Uterus (tissue), 2 donors: ENCODE measurements around the gene TLX3.

Experiments
- CTCF ChIP-seq, 4 experiments: fragments of 200-600 bp in 2 of 4; fragments of 450-650 bp in 2 of 4; sonication (generic) in 2 of 4; IDR thresholded peaks; one replicate each; pipeline ENCODE4 v1.5.1; 2016 to 2019; ENCODE audit warnings: antibody characterized with exemption in 4 of 4, mild to moderate bottlenecking in 2 of 4, moderate library complexity in 1 of 4
- POLR2A ChIP-seq, 2 donors: fragments of 450-650 bp; IDR thresholded peaks; one replicate each; pipeline ENCODE4 v1.6.1; 2016; ENCODE audit warnings: antibody characterized with exemption in 2 of 2, mild to moderate bottlenecking in 1 of 2, moderate library complexity in 1 of 2

- TF ChIP-seq CTCF (IDR thresholded peaks at IDR 0.05) (no peak), POLR2A (IDR thresholded peaks at IDR 0.05) (no peak)
These were observed 31.0 kb downstream of the TLX3 start for GRCh38 chr5:171340042-171340441.
